Adrenal gland (tissue), 12 donors: ENCODE data around the gene CRTC1. TPM values are rescaled to one million over a fixed set of nuclear protein-coding genes. Genes with fewer than 3 reads are reported as not detected.

Experiments
- DNase-seq, 7 donors: peaks; one replicate each; pipeline ENCODE4 v3.0.0-alpha.2; 2019 to 2020
- H3K27ac ChIP-seq, 5 donors: fragments of 200-600 bp; sonication (generic) in 4 of 5; 1 replicate in 3 of 5; 2 replicates in 2 of 5; pipeline versions ENCODE4 v1.5.1 to v1.8.0; 2016 to 2020; ENCODE audit warnings: mild to moderate bottlenecking in 1 of 5
- H3K27me3 ChIP-seq: fragments of 200-600 bp; 2 replicates; pipeline ENCODE4 v1.8.0; 2021
- H3K36me3 ChIP-seq, 2 donors: fragments of 200-600 bp; replicated peaks in 1 of 2; 1 replicate in 1 of 2; 2 replicates in 1 of 2; pipeline versions ENCODE4 v1.5.1 to v1.8.0; 2018 to 2022
- H3K4me1 ChIP-seq, 2 donors: fragments of 200-600 bp; replicated peaks in 1 of 2; 1 replicate in 1 of 2; 2 replicates in 1 of 2; pipeline versions ENCODE4 v1.5.1 to v1.8.0; 2018 to 2021
- H3K4me3 ChIP-seq, 4 donors: fragments of 200-600 bp; sonication (generic) in 3 of 4; one replicate each; pipeline ENCODE4 v1.5.1; 2016 to 2018
- H3K9me3 ChIP-seq, 3 donors: fragments of 200-600 bp; sonication (generic) in 1 of 3; replicated peaks in 1 of 3; 1 replicate in 2 of 3; 2 replicates in 1 of 3; pipeline versions ENCODE4 v1.5.1 to v1.8.0; 2016 to 2021
- POLR2A ChIP-seq, 2 donors: fragments of 450-650 bp; IDR thresholded peaks; one replicate each; pipeline ENCODE4 v1.6.1; 2017; ENCODE audit warnings: antibody characterized with exemption in 2 of 2, mild to moderate bottlenecking in 2 of 2, moderate library complexity in 1 of 2
- WGBS, 4 donors: extraction: QIAGEN DNeasy Blood & Tissue Kit in 2 of 4; methylation state at CpG; one replicate each; pipeline versions ENCODE4 v1.1.5 to v1.1.7; 2013 to 2017; 5-methylcytosine and 5-hydroxymethylcytosine counted together
- intact Hi-C, 2 donors: fragments of 100-400 bp; cut with DNase I; formaldehyde crosslinking; loops; one replicate each; pipeline versions ENCODE4 v1.14.1 to v1.15.0; 2022 to 2023
- polyA plus RNA-seq, 3 donors: library from polyadenylated mRNA; stranded (reverse); fragments of 200-250 nt in 2 of 3; fragments of 350-450 nt in 1 of 3; fragmentation: Illumina TruSeq in 1 of 3; extraction: RNeasy Lipid Tissue Mini Kit (QIAGEN cat#74804) in 1 of 3; gene quantifications; one replicate each; pipeline ENCODE4 v1.2.3, GENCODE V29; 2013 to 2014
- total RNA-seq, 9 donors: library from RNA; depleted of rRNA in 4 of 9; stranded (reverse); fragments of >200 nt in 4 of 9; fragments of 120-200 nt in 1 of 9; fragmentation: NEBNext Ultra II Directional in 1 of 9; extraction: Animal tissue kit (Norgen Biotek cat#: 25700) in 1 of 9; gene quantifications; one replicate each; pipeline versions ENCODE4 v1.1.0 to v1.2.4, GENCODE V29; 2013 to 2023
- TF ChIP-seq, protein P1 (sequence below), 6 experiments: fragments of 450-650 bp in 4 of 6; fragments of 200-600 bp in 2 of 6; sonication (generic) in 1 of 6; IDR thresholded peaks; 1 replicate in 5 of 6; 2 replicates in 1 of 6; pipeline versions ENCODE4 v1.5.1 to v1.8.0; 2016 to 2021; ENCODE audit warnings: antibody characterized with exemption in 6 of 6, mild to moderate bottlenecking in 2 of 6, moderate library complexity in 1 of 6
- donor health status: healthy with polysubstance abuse.
- donor health status: Bipolar disorder and iron deficiency.
- donor health status: DM: yes; HTN: yes; CAD: no.
- donor health status: DM: no; HTN: no; CAD: no.
- donor health status: DM: no; HTN: no; CAD: no.
- donor health status: DM: yes; HTN: yes; CAD: no.

Gene CRTC1
- total and polyA plus RNA-seq, 12 donors: 3.1 to 38.1 (median 10.3) TPM

GRCh38 chr19:18704054-18704453 is 20.6 kb downstream of the CRTC1 start:
- Histone ChIP-seq H3K4me3 (no peak overlapping the region), H3K4me1 (peaks cover 13 to 19% of the 10 kb centered on the region in 2 donors), H3K9me3 (no peaks in the 10 kb centered on the region), H3K27me3 (no peaks in the 10 kb centered on the region), H3K36me3 (no peaks in the 10 kb centered on the region), H3K27ac (no peak overlapping the region)
- no peak for DNase-seq
- TF ChIP-seq POLR2A (IDR thresholded peaks at IDR 0.05): no peak
- TF ChIP-seq, protein P1, sequence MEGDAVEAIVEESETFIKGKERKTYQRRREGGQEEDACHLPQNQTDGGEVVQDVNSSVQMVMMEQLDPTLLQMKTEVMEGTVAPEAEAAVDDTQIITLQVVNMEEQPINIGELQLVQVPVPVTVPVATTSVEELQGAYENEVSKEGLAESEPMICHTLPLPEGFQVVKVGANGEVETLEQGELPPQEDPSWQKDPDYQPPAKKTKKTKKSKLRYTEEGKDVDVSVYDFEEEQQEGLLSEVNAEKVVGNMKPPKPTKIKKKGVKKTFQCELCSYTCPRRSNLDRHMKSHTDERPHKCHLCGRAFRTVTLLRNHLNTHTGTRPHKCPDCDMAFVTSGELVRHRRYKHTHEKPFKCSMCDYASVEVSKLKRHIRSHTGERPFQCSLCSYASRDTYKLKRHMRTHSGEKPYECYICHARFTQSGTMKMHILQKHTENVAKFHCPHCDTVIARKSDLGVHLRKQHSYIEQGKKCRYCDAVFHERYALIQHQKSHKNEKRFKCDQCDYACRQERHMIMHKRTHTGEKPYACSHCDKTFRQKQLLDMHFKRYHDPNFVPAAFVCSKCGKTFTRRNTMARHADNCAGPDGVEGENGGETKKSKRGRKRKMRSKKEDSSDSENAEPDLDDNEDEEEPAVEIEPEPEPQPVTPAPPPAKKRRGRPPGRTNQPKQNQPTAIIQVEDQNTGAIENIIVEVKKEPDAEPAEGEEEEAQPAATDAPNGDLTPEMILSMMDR (IDR thresholded peaks at IDR 0.05): no peak
- intact Hi-C loops: no loop called here
- 81 to 92% (median 87%) methylated on average over 4 of the region's 4 CpGs for WGBS, 4 donors

DNA sequence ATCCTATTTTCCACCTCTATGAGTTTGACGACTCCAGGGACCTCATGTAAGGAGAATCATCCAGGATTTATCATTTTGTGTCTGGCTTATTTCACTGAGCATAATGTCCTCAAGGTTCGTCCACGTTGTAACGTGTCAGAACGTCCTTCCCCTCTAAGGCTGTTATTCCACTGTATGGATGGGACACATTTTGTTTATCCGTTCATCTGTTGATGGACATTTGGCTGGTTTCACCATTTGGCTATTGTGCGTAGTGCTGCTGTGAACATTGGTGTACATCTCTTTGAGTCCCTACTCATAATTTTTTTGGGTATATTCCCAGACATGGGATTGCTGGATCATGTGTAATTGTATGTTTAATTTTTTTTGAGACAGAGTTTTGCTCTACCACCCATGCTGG is 21.5 kb downstream of the CRTC1 start:
- WGBS, 4 donors: 80 to 88% (median 84%) methylated on average over 7 of the region's 7 CpGs
- intact Hi-C loops: no loop called here
- Histone ChIP-seq H3K36me3 (no peaks in the 10 kb centered on the region), H3K4me1 (peaks cover 13 to 17% of the 10 kb centered on the region in 2 donors), H3K27ac (no peak overlapping the region), H3K9me3 (no peaks in the 10 kb centered on the region), H3K4me3 (no peak overlapping the region), H3K27me3 (no peaks in the 10 kb centered on the region)
- DNase-seq: no peak
- no peak for TF ChIP-seq POLR2A (IDR thresholded peaks at IDR 0.05)
- TF ChIP-seq, protein P1 (IDR thresholded peaks at IDR 0.05): no peak

GRCh38 chr19:18708452-18709231 is 25.2 kb downstream of the CRTC1 start:
- Histone ChIP-seq H3K4me3 (no peak overlapping the region), H3K27ac (no peak overlapping the region), H3K27me3 (no peaks in the 10 kb centered on the region), H3K9me3 (no peaks in the 10 kb centered on the region), H3K36me3 (no peaks in the 10 kb centered on the region), H3K4me1 (peaks cover 17 to 20% of the 10 kb centered on the region in 2 donors)
- WGBS, 4 donors: 86 to 92% (median 90%) methylated on average over 12 to 25 of the region's 25 CpGs
- intact Hi-C loops: no loop called here
- DNase-seq: no peak
- TF ChIP-seq POLR2A (IDR thresholded peaks at IDR 0.05): no peak
- TF ChIP-seq, protein P1 (IDR thresholded peaks at IDR 0.05): no peak

GRCh38 chr19:18709546-18709945 is 26.1 kb downstream of the CRTC1 start:
- H3K27ac ChIP-seq: no peak overlapping the region
- no peaks in the 10 kb centered on the region for H3K27me3 ChIP-seq
- H3K9me3 ChIP-seq: no peaks in the 10 kb centered on the region
- H3K4me1 ChIP-seq: peaks cover 21 to 25% of the 10 kb centered on the region in 2 donors
- no peak overlapping the region for H3K4me3 ChIP-seq
- no peak for TF ChIP-seq POLR2A (IDR thresholded peaks at IDR 0.05)
- TF ChIP-seq, protein P1 (IDR thresholded peaks at IDR 0.05): no peak
- no peaks in the 10 kb centered on the region for H3K36me3 ChIP-seq
- no peak for DNase-seq
- 92 to 96% (median 93%) methylated on average over 4 to 10 of the region's 10 CpGs for WGBS, 4 donors
- intact Hi-C loops: no loop called here
